T follicular helper cell (primary cell): ENCODE measurements around the gene GGACT.

Experiments used
- DNase-seq: peaks from one replicate; pipeline ENCODE4 v3.0.0-alpha.2; 2020; ENCODE audit warnings: low read depth

Gene GGACT

DNA sequence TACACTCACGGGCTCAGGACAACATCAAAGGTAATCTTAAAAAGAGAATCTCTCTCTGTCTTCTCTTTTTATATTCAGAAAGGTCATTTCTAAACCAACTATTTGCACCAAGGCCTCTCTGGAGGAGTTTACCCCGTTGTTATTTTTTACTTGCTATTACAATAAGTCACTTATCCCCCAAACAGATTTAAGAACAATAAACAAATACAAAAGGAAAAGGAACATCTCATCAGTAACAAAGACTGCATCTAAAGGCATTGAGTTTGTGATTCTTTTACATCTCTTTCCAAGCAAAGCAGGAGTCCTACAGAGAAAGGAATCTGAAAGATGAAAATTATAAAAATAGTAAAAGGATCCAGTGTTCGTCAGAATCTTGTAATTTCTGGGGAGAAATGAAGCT, 75.4 kb downstream of the GGACT start:
- DNase-seq = no peak

- no peak for DNase-seq
Observed at GRCh38 chr13:100512422-100512821, 76.2 kb downstream of the GGACT start.

GRCh38 chr13:100511466-100511865, 77.1 kb downstream of the GGACT start:
- no peak for DNase-seq

DNA sequence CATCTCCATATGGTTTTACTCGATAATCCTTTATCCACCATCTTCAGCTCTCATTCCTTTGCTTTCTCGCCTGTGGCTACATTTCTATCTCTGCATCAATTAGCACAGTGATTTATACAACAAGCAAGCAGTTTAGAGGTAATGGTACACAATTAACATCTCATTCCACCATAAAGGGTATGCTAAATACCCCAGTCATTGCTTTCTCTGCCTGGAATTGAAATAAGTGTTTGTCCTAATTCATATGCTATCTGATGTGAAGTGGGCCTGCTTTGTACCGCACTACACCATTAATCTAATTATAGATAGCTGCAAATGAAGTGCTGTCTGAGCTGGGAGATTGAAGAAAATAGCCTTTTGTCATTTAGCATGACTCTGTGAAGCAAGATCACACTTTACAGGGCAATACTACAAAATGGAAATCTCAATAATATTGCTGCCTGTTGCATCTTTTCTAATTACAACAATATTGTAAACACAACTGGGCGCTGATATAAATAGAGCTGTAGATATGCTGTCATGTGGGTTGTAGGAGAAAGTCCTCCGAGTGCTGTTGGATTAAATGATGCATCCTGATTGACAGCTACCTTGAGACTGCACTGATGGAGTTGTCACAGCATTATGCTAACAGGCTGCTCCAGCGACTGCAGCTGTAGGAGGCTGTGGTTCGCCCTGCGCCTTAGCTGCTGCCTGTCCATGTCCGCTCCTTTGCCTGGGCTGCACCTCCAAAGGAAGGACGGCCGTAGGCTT, 78.2 kb downstream of the GGACT start:
- no peak for DNase-seq

GRCh38 chr13:100508996-100509395, 79.6 kb downstream of the GGACT start:
- no peak for DNase-seq

GRCh38 chr13:100508455-100508854, 80.1 kb downstream of the GGACT start:
- no peak for DNase-seq

GRCh38 chr13:100506600-100507422, 81.8 kb downstream of the GGACT start:
- DNase-seq = no peak

DNA sequence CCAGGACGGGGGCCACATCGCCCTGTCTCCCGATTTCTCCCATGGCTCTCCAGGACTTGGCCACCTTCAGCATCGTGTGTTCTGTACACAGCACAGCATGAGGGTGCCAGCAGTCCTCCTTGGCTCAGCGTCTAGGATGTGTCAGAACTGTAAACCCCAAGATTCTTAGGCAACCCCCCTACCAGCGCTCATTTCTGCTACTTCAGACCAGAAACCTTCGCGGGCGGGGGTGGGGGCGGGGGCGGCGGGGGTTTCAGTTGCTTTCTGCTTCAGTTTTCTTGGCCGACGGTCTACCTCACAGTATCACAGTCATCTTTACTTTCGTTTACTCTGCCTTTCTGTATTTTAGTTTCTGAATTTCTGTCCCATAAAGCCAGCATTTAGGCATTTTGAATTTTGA, 82.4 kb downstream of the GGACT start:
- DNase-seq = no peak

DNA sequence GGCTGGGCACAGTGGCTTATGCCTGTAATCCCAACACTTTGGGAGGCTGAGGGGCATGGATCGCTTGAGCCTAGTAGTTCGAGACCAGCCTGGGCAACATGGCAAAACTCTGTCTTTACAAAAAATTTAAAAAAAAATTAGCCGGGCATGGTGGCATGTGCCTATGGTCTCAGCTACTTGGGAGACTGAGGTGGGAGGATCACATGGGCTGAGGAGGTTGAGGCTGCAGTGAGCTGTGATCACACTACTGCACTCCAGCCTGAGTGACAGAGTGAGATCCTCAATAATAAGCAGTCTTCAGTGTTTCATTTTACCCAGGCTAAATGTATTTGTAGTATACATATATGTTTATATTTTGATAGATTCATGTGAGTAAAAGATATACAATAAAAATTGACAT, 85.0 kb downstream of the GGACT start:
- no peak for DNase-seq

DNA sequence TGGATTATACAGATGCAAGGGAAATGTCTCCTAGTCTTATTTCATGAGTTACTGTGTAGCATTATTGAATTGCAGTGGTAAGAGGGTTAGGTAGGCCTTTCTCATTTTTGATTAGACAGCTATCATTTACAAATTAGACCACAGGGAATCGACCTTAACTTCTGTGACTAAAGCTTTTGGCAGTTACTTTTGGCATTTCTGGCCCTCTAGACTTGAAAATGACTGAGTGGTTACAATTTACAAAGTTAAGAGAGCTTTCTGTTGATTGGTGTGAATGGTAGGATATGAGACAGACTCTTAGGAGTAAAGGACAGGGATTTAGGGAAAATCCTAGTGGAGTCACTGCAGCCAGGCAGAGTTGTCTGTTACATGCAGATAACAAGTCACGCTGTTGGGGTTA, 86.1 kb downstream of the GGACT start:
- no peak for DNase-seq

DNA sequence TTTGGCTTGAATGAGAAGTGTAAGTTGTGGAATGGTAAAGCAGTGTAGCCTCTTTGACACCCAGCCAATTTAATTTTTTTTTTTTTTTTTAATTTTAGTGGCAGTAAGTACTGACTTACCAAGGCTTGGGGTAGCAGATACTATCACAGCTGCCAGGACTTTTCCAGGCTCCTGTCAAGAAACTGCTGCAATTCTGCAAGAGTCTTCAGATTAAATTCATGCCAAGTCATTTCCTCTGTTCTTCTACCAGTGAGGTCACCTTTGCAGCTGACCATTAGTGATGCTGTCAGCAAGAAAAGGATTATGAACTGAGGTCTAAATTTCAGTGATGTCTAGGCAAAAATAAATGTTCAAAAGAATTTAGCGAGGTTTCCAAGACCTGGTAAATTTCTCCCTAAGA, 91.2 kb downstream of the GGACT start:
- no peak for DNase-seq

GRCh38 chr13:100495455-100495854, 93.1 kb downstream of the GGACT start:
- DNase-seq = no peak

DNA sequence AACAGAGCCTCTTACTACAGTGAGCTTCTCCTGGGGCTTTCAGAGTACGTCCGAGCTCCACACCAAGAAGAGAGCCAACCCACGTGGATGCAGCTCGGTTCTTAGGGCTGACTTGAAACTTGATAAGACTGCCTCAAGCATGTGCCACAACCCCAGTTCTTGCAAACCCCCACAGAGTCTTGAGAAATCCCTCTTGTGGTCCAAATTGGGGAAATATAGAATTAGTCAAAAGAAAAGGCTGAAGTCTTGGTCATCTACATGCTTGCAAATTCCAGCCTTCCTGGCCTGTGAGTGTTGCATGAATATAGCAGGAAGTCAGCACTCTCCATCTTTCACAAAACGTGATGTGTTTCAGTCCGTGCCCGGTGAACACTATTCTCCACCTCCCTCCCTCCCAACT, 95.2 kb downstream of the GGACT start:
- DNase-seq = no peak

- no peak for DNase-seq
Observed at GRCh38 chr13:100491164-100491842, 97.3 kb downstream of the GGACT start.

- no peak for DNase-seq
Observed at GRCh38 chr13:100490692-100491091, 97.9 kb downstream of the GGACT start.

- DNase-seq = no peak
Observed at GRCh38 chr13:100485265-100485664, 103.3 kb downstream of the GGACT start.

DNA sequence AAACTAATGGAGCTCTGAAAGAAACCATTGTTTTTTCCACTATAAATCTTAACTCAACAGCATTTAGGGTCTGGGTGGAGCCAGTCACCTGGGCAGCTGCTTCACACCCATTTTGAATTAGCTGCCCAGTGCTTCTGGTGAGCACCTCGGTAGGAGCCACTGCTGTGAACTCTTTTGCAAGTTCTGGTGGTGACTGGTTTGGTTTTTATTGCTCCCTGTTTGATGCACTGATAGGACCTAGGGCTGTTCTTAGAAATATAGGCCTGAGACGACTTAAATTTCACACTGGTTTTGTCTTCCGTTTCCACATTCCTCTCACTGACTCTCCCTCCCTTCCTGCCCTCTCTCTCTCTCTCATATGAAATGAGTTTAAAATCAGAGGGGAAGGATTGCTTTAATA, 103.9 kb downstream of the GGACT start:
- DNase-seq = no peak

GRCh38 chr13:100483841-100484381, 104.7 kb downstream of the GGACT start:
- no peak for DNase-seq

DNA sequence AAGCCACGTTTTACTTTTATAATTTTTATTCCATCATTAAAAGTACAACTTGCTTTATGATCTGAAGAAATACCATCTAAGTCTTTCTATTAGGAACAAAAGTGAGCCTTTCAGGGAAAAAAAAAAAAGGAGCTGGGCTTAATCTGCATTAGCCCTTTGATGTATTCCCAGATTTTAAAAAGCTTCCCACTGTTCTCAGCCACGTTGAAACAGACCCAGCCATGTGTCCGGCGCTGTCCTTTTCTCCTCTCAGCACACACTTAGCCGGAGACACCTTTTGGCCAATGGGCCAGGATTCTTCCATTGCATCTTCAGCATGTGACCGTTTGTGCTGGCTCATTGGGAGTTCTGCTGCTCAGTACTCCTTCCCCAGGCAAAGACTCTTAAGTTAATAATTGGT, 105.5 kb downstream of the GGACT start:
- DNase-seq = no peak

DNA sequence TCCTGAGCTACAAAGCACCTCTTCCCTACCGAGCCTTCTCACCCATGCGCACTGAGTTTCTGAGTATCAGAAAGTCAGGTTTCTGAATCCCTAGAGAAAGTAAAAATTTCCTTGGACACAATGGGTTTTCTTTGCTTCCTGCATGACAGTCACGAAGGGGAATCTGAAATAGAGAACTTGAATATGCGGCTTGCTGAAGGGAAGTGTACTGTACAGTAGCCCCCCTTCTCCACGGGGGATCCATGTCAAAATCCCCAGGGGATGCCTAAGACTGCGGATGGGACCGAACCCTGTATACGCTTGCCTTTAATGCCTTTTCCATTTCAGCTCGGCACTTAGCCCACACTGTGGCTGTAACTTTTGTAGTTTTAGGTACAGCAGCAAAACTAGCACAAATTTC, 107.9 kb downstream of the GGACT start:
- no peak for DNase-seq
